ENCODE measurements around the gene RAMP2. TPM values are rescaled to one million over a fixed set of nuclear protein-coding genes. Genes with fewer than 3 reads are reported as not detected.

The RAMP2 gene
- total RNA-seq, 4 donors from 2014 or later = 18.6 to 55.3 (median 25.7) TPM

DNA sequence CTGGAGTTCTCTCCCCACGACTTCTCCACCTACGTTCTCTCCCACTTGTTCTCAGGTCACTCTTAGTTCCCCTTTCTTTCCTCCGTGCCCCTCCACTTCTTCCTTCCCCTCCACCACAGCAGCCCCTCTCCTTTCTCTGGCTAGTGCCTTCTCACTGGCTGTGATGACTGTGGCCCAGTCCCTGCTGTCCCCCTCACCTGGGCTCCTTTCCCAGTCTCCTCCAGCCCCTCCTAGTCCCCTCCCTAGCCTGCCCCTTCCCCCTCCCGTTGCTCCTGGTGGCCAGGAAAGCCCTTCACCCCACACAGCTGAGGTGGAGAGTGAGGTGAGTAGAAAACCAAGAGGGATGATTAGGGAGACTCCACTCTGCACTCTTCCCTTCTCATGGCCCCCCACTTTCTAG is 34.0 kb downstream of the RAMP2 start:
- intact Hi-C loops (cut with DNase I) = no loop called here
- 65 to 67% methylated on average over 4 of the region's 4 CpGs for WGBS, 2 donors
- TF ChIP-seq, protein P1, sequence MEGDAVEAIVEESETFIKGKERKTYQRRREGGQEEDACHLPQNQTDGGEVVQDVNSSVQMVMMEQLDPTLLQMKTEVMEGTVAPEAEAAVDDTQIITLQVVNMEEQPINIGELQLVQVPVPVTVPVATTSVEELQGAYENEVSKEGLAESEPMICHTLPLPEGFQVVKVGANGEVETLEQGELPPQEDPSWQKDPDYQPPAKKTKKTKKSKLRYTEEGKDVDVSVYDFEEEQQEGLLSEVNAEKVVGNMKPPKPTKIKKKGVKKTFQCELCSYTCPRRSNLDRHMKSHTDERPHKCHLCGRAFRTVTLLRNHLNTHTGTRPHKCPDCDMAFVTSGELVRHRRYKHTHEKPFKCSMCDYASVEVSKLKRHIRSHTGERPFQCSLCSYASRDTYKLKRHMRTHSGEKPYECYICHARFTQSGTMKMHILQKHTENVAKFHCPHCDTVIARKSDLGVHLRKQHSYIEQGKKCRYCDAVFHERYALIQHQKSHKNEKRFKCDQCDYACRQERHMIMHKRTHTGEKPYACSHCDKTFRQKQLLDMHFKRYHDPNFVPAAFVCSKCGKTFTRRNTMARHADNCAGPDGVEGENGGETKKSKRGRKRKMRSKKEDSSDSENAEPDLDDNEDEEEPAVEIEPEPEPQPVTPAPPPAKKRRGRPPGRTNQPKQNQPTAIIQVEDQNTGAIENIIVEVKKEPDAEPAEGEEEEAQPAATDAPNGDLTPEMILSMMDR (IDR thresholded peaks at IDR 0.05) = no peak
- no peak for TF ChIP-seq POLR2A (IDR thresholded peaks at IDR 0.05)
- Histone ChIP-seq H3K9me3 (no peaks in the 10 kb centered on the region), H3K27me3 (no peaks in the 10 kb centered on the region), H3K4me3 (replicated peaks in 1 of 3) (no peak overlapping the region), H3K27ac (no peak overlapping the region), H3K36me3 (no peaks in the 10 kb centered on the region), H3K4me1 (peaks cover 8 to 16% of the 10 kb centered on the region in 2 donors)
- DNase-seq = no peak

GRCh38 chr17:42795465-42795864 is 34.4 kb downstream of the RAMP2 start:
- intact Hi-C loops (cut with DNase I) = no loop called here
- Histone ChIP-seq H3K27ac (no peak overlapping the region), H3K36me3 (no peaks in the 10 kb centered on the region), H3K4me1 (peaks cover 8 to 16% of the 10 kb centered on the region in 2 donors), H3K27me3 (no peaks in the 10 kb centered on the region), H3K4me3 (replicated peaks in 1 of 3) (no peak overlapping the region), H3K9me3 (no peaks in the 10 kb centered on the region)
- DNase-seq = no peak
- WGBS, 2 donors = 91 to 94% methylated on average over 10 of the region's 10 CpGs
- TF ChIP-seq, protein P1 (IDR thresholded peaks at IDR 0.05) = no peak
- no peak for TF ChIP-seq POLR2A (IDR thresholded peaks at IDR 0.05)

DNA sequence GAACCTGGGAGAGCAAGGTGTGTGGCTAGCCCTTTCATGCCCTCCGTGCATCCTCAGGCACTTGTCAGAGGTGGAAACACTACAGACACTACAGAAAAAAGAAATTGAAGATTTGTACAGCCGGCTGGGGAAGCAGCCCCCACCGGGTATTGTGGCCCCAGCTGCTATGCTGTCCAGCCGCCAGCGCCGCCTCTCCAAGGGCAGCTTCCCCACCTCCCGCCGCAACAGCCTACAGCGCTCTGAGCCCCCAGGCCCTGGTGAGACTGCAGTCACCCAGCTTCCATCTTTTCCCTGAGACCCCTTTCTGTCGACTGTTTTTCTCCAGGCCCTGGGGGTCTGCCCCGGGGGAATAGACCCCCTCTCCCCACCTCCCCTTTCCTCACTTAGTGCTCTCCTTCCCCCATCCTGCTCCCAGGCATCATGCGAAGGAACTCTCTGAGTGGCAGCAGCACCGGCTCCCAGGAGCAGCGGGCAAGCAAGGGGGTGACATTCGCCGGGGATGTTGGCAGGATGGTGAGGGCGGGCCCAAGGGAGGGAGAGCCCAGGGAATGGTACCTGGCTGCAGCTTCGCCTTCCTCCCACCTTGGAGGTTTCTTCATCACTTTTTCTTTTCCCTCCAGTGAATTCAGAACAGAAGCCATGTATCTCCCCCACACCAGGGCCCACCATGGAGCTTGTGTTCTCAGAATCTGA is 35.2 kb downstream of the RAMP2 start:
- no peaks in the 10 kb centered on the region for H3K9me3 ChIP-seq
- TF ChIP-seq POLR2A (IDR thresholded peaks at IDR 0.05) = no peak
- TF ChIP-seq, protein P1 (IDR thresholded peaks at IDR 0.05) = no peak
- intact Hi-C loops (cut with DNase I) = no loop called here
- peaks cover 8 to 16% of the 10 kb centered on the region in 2 donors for H3K4me1 ChIP-seq
- H3K27ac ChIP-seq = no peak overlapping the region
- no peaks in the 10 kb centered on the region for H3K36me3 ChIP-seq
- WGBS, 2 donors = 93 to 95% methylated on average over 18 of the region's 18 CpGs
- no peak for DNase-seq
- H3K27me3 ChIP-seq = no peaks in the 10 kb centered on the region
- no peak overlapping the region for H3K4me3 ChIP-seq (replicated peaks in 1 of 3)

- H3K4me1 ChIP-seq = peaks cover 8 to 16% of the 10 kb centered on the region in 2 donors
- H3K27me3 ChIP-seq = no peaks in the 10 kb centered on the region
- intact Hi-C loops (cut with DNase I) = no loop called here
- 83 to 88% methylated on average over 10 of the region's 10 CpGs for WGBS, 2 donors
- H3K27ac ChIP-seq = no peak overlapping the region
- peak overlapping the region in 1 of 3 donors; percentile 90 for H3K4me3 ChIP-seq (replicated peaks in 1 of 3)
- H3K36me3 ChIP-seq = no peaks in the 10 kb centered on the region
- no peak for DNase-seq
- H3K9me3 ChIP-seq = no peaks in the 10 kb centered on the region
- TF ChIP-seq POLR2A (IDR thresholded peaks at IDR 0.05) = no peak
- TF ChIP-seq, protein P1 (IDR thresholded peaks at IDR 0.05) = no peak
Measured at GRCh38 chr17:42797067-42798007, 36.3 kb downstream of the RAMP2 start.

DNA sequence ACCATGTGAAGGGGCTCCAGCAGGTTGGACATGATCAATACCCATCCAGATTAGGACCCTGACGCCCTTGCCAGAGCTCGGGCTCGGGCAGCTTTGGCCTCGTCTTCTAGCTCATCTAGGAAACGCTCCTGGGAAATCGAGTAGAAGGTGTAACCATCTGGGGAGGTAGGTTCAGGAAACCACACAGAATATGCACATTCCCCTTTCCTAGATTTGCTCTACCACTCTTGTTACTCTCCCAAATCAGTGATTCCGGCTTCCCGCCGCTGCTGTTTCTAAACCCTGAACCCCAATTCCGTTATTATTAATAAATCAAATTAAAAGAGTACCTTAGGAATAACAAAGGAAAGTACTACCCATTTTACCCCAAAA is 37.0 kb downstream of the RAMP2 start:
- Histone ChIP-seq H3K4me1 (peaks cover 8 to 16% of the 10 kb centered on the region in 2 donors), H3K36me3 (no peaks in the 10 kb centered on the region), H3K27me3 (no peaks in the 10 kb centered on the region), H3K27ac (peak overlapping the region in 2 of 3 donors; percentile 45 to 55), H3K9me3 (no peaks in the 10 kb centered on the region), H3K4me3 (replicated peaks in 1 of 3) (peak overlapping the region; percentile 51 to 90 (median 70))
- no peak for DNase-seq
- intact Hi-C loops (cut with DNase I) = no loop called here
- WGBS, 2 donors = 20 to 22% methylated on average over 10 of the region's 10 CpGs
- TF ChIP-seq, protein P1 (IDR thresholded peaks at IDR 0.05) = no peak
- no peak for TF ChIP-seq POLR2A (IDR thresholded peaks at IDR 0.05)

Data from thyroid gland (tissue), 4 donors.